Stomach smooth muscle (tissue), 2 donors: ENCODE measurements around the gene PLTP.
A peak's percentile ranks its signal among the peaks of the same experiment; 100 is the strongest.

Source experiments
- H3K27ac ChIP-seq: one replicate; pipeline ENCODE4 v1.7.0; 2013; ENCODE audit warnings: mild to moderate bottlenecking, low read length, inconsistent platforms
- H3K27me3 ChIP-seq, 2 donors: one replicate each; pipeline ENCODE4 v1.7.0; 2013; ENCODE audit warnings: low read length in 2 of 2; ENCODE audit not compliant: insufficient read depth in 2 of 2, control insufficient read depth in 1 of 2
- H3K36me3 ChIP-seq, 2 donors: one replicate each; pipeline ENCODE4 v1.7.0; 2013; ENCODE audit warnings: low read length in 2 of 2; ENCODE audit not compliant: control insufficient read depth in 2 of 2, insufficient read depth in 2 of 2
- H3K4me1 ChIP-seq: one replicate; pipeline ENCODE4 v1.7.0; 2013; ENCODE audit warnings: low read length; ENCODE audit not compliant: control insufficient read depth, insufficient read depth
- H3K4me3 ChIP-seq, 2 donors: one replicate each; pipeline ENCODE4 v1.7.0; 2013; ENCODE audit warnings: low read length in 2 of 2
- H3K9ac ChIP-seq, 2 donors: one replicate each; pipeline ENCODE4 v1.7.0; 2013; ENCODE audit warnings: low read length in 2 of 2, mild to moderate bottlenecking in 1 of 2
- H3K9me3 ChIP-seq, 2 donors: one replicate each; pipeline ENCODE4 v1.7.0; 2013; ENCODE audit warnings: low read length in 2 of 2; ENCODE audit not compliant: control insufficient read depth in 2 of 2
- donor health status: healthy.
- donor health status: Pancreatic carcinoma.

Gene PLTP

DNA sequence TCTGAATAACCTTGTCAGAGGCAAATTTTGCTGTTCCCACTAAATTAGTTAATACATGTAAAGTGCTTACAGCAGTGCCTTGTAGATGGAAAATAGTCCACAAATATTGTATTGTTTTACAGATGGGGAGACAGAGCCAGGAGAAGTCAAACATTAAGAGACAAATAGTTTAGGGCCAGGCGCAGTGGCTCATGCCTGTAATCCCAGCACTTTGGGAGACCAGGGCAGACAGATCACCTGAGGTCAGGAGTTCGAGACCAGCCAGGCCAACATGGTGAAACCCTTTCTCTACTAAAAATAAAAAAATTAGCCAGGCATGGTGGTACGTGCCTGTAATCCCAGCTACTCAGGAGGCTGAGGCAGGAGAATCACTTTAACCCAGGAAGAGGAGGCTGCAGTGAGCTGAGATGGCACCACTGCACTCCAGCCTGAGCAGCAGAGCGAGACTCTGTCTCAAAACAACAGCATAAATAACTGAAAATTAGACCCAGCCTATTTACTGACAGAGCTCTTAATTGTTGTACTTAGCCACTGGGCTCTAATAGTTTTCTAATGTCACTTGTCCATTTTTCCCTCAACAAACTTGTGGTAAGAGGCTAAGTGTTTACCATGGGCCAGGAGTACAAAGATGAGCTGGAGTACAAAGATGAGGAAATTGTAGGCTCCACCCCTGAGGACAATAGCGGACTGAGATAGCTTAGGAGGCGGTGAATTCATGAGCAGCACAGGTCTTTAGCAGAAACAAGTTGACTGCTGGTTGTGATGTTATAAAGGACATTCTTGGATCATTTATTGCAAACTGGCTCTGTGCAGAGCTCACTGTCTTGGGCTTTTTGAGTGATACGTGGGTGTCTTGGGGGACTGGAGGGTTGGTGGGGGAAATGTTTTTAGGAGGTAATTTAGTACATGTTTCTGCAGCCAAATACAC lies 48.1 kb downstream of the PLTP start:
- H3K9ac ChIP-seq = no peak overlapping the region
- no peaks in the 10 kb centered on the region for H3K27me3 ChIP-seq
- no peak overlapping the region for H3K27ac ChIP-seq
- H3K4me3 ChIP-seq = no peak overlapping the region
- no peaks in the 10 kb centered on the region for H3K4me1 ChIP-seq
- H3K9me3 ChIP-seq = no peaks in the 10 kb centered on the region
- H3K36me3 ChIP-seq = no peaks in the 10 kb centered on the region

DNA sequence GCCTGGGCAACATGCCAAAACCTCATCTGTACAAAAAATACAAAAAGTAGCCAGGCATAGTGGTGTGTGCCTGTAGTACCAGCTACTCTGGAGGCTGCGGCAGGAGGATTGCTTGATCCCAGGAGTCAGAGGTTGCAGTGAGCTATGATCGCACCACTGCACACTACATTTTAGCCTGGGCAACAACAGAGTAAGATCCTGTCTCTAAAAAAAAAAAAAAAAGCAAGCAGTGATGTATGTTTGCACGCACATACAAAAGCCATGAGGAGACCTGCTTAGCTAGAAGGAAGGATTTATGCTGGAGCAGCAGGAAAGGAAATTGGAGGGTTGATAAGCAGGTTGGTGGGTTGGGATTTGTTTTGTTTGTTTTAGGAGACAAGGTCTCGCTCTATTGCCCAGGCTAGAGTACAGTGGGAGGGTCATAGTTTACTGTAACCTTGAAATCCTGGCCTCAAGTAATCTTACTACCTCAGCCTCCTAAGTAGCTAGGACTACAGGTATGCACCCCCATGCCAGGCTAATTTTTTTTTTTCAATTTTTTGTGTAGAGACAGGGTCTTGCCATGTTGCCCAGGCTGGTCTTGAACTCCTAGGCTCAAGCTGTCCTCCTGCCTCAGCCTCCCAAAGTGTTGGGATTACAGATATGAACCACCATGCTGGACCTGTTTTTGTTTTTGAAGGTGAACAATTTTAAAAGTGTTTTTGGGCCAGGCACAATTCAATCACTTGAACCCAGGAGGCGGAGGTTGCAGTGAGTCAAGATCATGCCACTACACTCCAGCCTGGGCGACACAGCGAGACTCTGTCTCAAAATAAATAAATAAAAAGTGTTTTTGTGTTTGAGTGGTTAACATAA lies 50.5 kb downstream of the PLTP start:
- Histone ChIP-seq H3K9ac (no peak overlapping the region), H3K9me3 (no peaks in the 10 kb centered on the region), H3K36me3 (no peaks in the 10 kb centered on the region), H3K4me3 (no peak overlapping the region), H3K27ac (no peak overlapping the region), H3K27me3 (no peaks in the 10 kb centered on the region), H3K4me1 (peaks cover 12% of the 10 kb centered on the region)

DNA sequence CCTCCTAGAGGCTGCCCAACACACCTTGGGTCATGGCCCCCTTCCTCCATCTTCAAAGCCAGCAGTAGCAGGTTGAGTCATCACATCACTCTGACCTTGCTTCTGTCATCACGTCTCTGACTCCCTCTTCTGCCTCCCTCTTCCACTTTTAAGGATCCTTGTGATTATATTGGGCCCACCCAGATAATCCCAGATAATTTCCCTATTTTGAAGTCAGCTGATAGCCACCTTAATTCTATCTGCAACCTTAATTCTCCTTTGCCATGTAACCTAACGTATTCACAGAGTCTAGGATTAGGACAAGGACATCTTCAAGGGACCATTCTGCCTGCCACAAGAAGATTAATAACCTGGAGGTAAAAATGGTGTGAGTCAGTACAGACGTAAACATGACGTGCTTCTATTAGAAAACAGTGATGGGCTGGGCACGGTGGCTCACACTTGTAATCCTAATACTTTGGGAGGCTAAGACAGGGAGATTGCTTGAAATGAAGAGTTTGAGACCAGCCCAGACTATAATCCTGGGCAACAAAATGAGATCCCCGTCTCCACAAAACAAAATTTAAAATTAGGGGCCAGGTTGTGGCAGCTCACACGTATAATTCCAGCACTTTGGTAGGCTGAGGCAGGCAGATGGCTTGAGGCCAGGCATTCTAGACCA lies 51.3 kb downstream of the PLTP start:
- H3K27me3 ChIP-seq = no peaks in the 10 kb centered on the region
- H3K4me1 ChIP-seq = peaks cover 19% of the 10 kb centered on the region
- H3K27ac ChIP-seq = no peak overlapping the region
- no peak overlapping the region for H3K9ac ChIP-seq
- no peak overlapping the region for H3K4me3 ChIP-seq
- no peaks in the 10 kb centered on the region for H3K9me3 ChIP-seq
- no peaks in the 10 kb centered on the region for H3K36me3 ChIP-seq

DNA sequence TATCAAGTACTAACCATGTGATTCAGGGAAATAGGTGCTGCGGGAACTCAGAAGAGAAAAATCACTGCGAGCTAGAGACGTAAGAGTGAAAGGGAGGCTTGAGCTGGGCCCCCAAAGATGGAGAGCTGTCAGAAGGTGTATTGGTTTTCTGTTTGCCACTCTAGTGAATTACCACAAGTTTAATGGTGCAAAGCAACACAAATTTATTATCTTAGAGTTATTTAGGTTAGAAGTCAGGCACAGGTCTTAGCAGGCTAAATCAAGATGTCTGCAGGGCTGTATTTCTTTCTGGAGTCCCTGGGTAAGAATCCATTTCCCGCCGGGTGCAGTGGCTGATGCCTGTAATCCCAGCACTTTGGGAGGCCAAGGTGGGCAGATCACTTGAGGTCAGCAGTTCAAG lies 52.0 kb downstream of the PLTP start:
- no peaks in the 10 kb centered on the region for H3K27me3 ChIP-seq
- H3K27ac ChIP-seq = no peak overlapping the region
- no peak overlapping the region for H3K4me3 ChIP-seq
- no peak overlapping the region for H3K9ac ChIP-seq
- H3K9me3 ChIP-seq = no peaks in the 10 kb centered on the region
- peaks cover 24% of the 10 kb centered on the region for H3K4me1 ChIP-seq
- no peaks in the 10 kb centered on the region for H3K36me3 ChIP-seq

DNA sequence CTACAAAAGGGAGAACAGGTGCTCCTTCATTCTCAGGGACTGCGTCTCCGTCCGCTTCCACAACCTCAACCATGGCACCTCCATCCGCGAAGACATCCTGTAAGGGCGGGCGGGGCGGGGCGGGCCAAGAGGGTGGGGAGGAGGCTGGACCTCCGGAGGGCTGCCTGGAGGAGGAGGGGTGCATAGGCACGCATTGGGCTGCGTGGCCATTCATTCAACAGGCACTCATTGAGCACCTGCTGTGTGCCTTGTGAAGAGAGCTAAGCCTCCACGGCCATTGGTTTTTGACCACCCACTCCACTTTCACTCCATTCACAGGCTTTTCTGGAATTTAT lies 54.1 kb downstream of the PLTP start:
- Histone ChIP-seq H3K4me3 (peak overlapping the region; percentile 91 to 95), H3K9me3 (no peaks in the 10 kb centered on the region), H3K9ac (peak overlapping the region; percentile 83 to 84), H3K27me3 (no peaks in the 10 kb centered on the region), H3K27ac (peak overlapping the region; percentile 73), H3K36me3 (peaks cover 0 to 3% of the 10 kb centered on the region in 2 donors), H3K4me1 (peaks cover 30% of the 10 kb centered on the region)

DNA sequence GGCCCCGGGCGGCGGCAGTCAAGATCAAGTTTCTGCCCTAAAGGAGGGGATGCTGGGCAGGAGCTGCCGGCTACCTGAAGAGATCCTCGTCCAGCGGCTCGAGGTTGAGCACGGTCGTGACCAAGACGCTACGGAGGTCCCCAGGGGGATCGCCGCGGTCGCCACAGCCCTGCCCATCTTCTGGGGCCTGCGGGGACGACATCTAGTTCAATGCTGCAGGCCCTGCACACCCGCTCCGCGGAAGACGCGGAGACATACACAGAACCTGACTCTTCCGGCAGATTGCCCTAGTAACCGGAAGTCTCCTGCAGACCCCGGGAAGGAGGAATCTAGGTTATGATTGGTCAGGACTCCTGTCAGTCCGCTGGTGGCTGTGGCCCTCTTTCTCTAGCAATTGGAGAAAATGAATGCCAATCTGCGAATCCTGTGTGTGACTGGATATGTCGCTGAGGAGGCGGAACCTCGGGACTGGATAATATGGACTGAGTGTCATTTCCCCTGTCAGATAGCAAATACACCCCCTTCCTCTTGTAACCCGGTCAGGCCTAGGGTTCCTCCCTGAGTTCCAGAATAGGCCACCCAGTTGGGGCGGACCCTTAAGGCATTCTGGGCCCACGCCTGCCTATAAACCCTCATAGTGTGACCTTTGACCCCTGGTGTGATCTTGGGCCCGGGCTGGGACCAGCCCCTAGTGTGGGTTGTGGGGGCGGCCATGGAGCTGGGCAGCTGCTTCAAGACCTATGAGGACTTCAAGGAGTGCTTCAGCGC lies 54.7 kb downstream of the PLTP start, which contains the start of the genes ACOT8 and ZSWIM3:
Gene ACOT8, minus strand, starts transcription at position 279 of the 768 bp plus-strand sequence. Its CDS starts 77 bp downstream, at position 202.
Gene ZSWIM3, plus strand, starts transcription at position 501 of the 768 bp plus-strand sequence. Its CDS starts 212 bp downstream, at position 713.
- Histone ChIP-seq H3K9me3 (no peaks in the 10 kb centered on the region), H3K27ac (peak within 1 kb of the TSS; percentile 73), H3K27me3 (no peaks in the 10 kb centered on the region), H3K36me3 (peaks cover 0 to 3% of the 10 kb centered on the region in 2 donors), H3K9ac (peak within 1 kb of the TSS; percentile 84 to 87), H3K4me3 (peak within 1 kb of the TSS; percentile 91 to 95), H3K4me1 (peaks cover 30% of the 10 kb centered on the region)

DNA sequence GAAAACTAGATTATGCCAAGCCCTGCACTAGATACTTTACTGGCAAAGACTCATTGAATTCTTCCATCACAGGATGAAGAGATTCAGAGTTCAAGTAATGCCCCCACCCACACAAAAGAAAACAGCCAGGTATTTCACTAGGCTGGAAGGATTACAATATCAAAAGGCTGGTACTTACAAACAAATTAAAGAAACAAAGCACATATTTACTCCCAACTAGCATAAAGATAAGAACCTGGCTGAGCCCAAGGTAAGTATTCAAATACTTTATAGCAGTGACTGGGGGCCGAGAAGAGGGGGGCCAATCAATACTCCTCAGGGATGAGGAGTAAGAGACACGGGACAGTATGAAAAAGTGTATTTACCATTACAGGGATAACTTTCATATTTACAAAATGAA lies 58.5 kb downstream of the PLTP start:
- H3K4me3 ChIP-seq = no peak overlapping the region
- H3K27me3 ChIP-seq = no peaks in the 10 kb centered on the region
- H3K4me1 ChIP-seq = peaks cover 29% of the 10 kb centered on the region
- H3K9ac ChIP-seq = peak overlapping the region in 1 of 2 donors; percentile 1
- no peak overlapping the region for H3K27ac ChIP-seq
- H3K9me3 ChIP-seq = no peaks in the 10 kb centered on the region
- peaks cover 4 to 12% of the 10 kb centered on the region in 2 donors for H3K36me3 ChIP-seq

DNA sequence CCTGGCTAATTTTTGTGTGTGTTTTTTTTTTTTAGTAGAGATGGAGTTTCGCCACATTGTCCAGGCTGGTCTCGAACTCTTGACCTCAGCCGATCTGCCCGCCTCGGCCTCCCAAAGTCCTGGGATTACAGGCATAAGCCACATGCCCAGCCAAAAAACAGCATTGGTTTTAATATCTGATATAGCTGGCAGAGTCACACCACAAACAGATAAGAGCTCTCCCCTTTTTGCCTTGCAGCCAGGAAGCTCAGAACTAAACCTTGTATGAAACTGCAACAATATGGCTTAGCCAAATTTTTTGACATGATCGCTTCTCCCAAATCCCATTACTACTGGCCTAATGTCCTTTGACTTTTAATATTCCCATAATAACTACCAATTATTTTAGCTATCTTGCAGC lies 59.6 kb downstream of the PLTP start:
- Histone ChIP-seq H3K9ac (no peak overlapping the region), H3K27me3 (no peaks in the 10 kb centered on the region), H3K4me3 (no peak overlapping the region), H3K4me1 (peaks cover 22% of the 10 kb centered on the region), H3K36me3 (peaks cover 10 to 18% of the 10 kb centered on the region in 2 donors), H3K27ac (no peak overlapping the region), H3K9me3 (no peaks in the 10 kb centered on the region)

DNA sequence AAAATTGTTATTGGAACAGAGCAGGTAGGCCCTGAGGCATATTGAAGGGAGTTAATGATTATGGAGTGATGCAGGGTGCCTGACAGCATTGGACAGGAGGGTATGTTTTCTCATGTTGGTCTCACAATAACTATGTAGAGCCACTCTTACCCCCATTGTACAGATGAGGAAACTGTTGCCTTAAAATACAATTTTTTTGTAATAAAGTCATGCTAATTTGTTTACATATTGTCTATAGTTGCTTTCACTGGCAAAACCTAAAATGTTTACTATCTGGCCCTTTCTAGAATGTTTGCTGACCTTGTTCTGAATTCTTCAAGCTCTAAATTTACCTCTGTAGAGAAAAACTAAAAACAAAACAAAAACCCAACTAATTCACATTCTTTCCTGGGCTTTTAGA lies 60.5 kb downstream of the PLTP start:
- peaks cover 12 to 20% of the 10 kb centered on the region in 2 donors for H3K36me3 ChIP-seq
- no peak overlapping the region for H3K27ac ChIP-seq
- peaks cover 18% of the 10 kb centered on the region for H3K4me1 ChIP-seq
- peak overlapping the region in 1 of 2 donors; percentile 2 for H3K9ac ChIP-seq
- H3K4me3 ChIP-seq = no peak overlapping the region
- H3K9me3 ChIP-seq = no peaks in the 10 kb centered on the region
- no peaks in the 10 kb centered on the region for H3K27me3 ChIP-seq

DNA sequence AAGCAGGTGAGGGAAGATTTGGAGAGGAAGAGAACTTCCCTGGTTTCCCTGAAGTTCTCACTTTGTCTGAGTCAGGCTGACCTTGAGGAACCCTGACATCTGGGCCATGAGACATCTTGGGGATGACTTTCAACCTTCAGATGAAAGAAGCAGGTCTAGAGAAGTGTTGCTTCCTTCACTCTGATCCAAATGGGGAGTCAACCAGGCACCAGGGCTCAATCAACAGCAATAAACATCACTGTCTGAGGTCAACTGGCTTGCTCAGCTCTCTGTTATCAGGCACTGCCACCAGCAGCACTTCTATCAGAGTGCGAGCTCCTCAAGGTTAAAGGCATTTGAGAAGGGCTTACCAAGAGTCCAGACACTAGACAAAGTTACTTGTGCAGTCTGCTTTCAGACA lies 61.0 kb downstream of the PLTP start:
- H3K27ac ChIP-seq = no peak overlapping the region
- H3K36me3 ChIP-seq = peaks cover 17 to 24% of the 10 kb centered on the region in 2 donors

More for the DNA sequence above, 61.0 kb downstream of the PLTP start:
- Histone ChIP-seq H3K27me3 (no peaks in the 10 kb centered on the region), H3K9me3 (no peaks in the 10 kb centered on the region), H3K4me3 (no peak overlapping the region), H3K4me1 (peaks cover 13% of the 10 kb centered on the region), H3K9ac (peak overlapping the region in 1 of 2 donors; percentile 2)
